ENCODE measurements around the gene GUCA1A.
"Not testable (repeated sequence)": the region's sequence is repeated elsewhere in the genome, so short reads cannot be mapped to it uniquely, and the experiment has no call there.

Gene GUCA1A

DNA sequence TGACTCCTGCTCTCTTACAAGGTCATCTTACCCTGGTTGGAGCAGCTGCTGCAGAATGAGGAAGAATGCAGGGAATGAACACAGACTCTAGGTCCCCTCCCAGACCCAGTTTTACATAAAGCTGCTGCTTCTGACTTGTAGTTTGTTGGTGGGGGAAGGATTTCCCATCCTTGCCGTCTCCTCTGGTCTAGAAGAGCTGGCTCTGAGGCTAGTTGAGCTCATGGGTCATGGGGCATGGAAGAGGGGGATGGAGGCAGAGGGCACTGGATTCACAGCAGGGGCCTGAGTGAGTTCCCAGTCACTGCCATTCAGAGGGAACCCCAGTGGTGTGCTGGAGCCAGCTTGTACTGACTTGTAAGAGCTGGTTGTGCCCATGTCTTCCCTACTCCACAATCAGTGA is 9.2 kb upstream of the GUCA1A start:
- TF ChIP-seq, protein P1, sequence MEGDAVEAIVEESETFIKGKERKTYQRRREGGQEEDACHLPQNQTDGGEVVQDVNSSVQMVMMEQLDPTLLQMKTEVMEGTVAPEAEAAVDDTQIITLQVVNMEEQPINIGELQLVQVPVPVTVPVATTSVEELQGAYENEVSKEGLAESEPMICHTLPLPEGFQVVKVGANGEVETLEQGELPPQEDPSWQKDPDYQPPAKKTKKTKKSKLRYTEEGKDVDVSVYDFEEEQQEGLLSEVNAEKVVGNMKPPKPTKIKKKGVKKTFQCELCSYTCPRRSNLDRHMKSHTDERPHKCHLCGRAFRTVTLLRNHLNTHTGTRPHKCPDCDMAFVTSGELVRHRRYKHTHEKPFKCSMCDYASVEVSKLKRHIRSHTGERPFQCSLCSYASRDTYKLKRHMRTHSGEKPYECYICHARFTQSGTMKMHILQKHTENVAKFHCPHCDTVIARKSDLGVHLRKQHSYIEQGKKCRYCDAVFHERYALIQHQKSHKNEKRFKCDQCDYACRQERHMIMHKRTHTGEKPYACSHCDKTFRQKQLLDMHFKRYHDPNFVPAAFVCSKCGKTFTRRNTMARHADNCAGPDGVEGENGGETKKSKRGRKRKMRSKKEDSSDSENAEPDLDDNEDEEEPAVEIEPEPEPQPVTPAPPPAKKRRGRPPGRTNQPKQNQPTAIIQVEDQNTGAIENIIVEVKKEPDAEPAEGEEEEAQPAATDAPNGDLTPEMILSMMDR (IDR thresholded peaks at IDR 0.05; ENCODE audit: low read depth, low read length, missing control alignments) = no peak
- H3K4me3 ChIP-seq (replicated peaks; ENCODE audit: low read depth, low read length) = no peak overlapping the region
- no peak for DNase-seq (ENCODE audit: extremely low read depth, low read depth)

DNA sequence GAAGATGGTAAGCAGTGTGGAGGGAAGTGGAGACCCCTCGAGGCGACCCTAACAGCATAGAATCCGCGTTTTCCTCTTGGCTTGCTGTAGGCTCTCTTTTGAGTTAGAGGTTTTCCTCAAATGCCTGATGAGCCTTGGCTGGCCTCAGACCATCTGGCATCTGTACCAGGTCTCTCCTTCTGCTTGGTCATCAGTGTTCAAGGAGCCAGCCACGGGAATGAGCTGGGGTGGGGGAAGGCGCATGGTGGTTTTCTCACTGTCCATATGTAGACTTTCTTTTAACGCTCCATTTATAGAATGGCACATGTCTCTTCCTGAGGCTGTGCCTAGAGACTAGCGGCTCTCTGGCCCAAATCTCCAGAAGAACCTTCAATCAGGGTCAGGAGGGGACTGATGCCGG is 8.1 kb upstream of the GUCA1A start:
- TF ChIP-seq, protein P1 (IDR thresholded peaks at IDR 0.05; ENCODE audit: low read depth, low read length, missing control alignments) = no peak
- DNase-seq (ENCODE audit: extremely low read depth, low read depth) = no peak
- H3K4me3 ChIP-seq (replicated peaks; ENCODE audit: low read depth, low read length) = no peak overlapping the region

DNA sequence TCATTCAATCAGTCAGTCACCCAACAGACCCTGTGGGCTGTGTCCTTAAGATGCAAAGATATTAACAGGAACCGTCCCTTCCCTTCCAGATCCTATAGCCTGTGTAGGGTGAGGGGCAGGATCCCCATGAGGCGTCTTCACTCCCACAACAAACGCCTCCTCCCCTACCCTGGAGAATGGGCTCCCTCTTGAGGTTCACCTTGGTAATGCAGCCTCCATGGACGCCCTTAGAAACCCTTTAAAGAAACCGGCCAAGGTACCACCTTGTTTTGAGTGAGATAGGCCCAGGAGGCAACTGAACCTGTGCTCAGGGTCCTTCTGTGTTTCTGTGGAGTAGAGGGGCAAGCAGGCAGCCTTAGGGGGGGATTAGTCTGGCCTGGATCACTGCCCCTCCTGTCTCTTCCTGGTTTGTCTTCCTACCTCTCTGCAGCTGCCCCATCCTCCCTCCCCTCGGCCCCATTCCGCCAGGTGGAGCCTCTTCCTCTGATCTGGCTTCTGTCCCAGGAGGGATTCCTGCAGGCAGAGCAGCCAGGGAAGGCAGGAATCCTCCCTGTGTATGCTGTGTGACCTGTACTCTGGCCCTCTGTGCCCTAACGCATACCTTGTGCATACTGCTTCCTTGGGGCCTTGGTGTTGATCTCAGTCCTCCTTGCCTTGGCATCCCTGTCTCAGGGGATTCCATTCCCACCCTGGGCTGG is 6.6 kb upstream of the GUCA1A start:
- peak; percentile 67 for DNase-seq (ENCODE audit: extremely low read depth, low read depth)
- TF ChIP-seq, protein P1 (IDR thresholded peaks at IDR 0.05; ENCODE audit: low read depth, low read length, missing control alignments) = peak; percentile 97
- no peak overlapping the region for H3K4me3 ChIP-seq (replicated peaks; ENCODE audit: low read depth, low read length)

DNA sequence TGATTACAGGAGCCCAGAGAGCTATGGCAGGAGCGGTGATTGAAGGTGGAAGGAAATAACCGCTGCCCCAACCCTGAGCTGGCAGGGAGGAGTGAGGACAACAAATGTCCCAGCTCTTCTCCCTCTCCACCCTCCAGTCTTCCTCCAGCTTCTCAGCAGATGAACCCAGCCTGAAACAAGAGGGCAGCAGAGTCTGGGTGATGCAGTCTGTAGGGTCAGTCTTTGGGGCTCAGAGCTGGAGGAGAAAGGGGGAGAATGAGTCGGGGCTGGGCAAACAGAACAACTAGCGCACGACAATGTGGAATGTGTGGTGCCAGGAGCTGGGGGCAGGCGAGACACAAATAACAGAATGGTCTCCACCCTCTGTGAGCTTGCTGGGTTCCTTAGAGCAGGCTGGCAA is 4.5 kb upstream of the GUCA1A start:
- no peak overlapping the region for H3K4me3 ChIP-seq (replicated peaks; ENCODE audit: low read depth, low read length)
- DNase-seq (ENCODE audit: extremely low read depth, low read depth) = no peak
- TF ChIP-seq, protein P1 (IDR thresholded peaks at IDR 0.05; ENCODE audit: low read depth, low read length, missing control alignments) = no peak

DNA sequence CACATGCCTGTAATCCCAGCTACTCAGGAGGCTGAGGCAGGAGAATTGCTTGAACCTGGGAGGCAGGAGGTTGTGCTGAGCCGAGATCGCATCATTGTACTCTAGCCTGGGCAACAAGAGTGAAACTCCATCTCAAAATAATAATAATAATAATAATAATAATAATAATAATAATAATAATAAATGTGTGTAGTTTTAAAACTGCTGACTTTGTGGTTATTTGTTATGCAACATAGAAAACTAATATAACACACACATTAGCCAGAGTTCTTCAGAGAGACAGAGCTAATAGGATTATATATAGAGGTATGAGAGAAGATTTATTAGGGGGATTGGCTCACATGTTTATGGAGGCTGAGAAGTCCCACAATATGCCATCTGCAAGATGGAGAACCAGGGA is 3.4 kb upstream of the GUCA1A start:
- not testable (repeated sequence) for H3K4me3 ChIP-seq (replicated peaks; ENCODE audit: low read depth, low read length); DNase-seq (ENCODE audit: extremely low read depth, low read depth)

DNA sequence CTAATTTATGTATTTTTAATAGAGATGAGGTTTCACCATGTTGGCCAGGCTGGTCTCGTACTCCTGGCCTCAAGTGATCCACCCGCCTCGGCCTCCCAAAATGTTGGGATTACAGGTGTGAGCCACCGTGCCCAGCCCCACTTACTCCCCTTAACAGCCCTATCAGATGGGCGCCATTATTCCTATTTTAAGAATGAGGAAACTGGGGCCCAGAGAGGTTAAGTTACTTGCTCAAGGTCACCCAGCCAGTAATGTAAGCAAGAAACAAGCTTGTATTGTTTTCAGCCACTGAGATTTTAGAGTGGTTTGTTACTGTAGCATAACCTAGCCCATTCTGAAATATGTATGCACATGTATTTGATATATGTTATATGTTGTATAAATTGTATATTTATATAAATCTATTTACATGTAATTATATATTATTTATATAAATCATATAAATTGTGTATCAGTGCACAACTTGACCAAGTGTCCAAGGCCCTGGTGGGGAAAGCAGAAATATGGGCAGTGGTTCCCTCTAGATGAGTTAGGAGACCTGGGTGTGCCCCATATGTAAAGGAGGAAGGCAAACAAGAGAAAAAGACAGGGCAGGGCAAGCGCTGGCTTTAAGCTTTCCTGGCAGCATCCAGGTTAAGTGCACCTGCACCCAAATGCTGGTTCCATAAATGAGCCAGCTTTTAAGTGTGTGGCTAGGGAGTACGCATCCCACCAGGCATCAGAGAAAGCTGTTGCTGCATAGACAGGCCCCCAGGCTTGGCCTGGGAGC is 1.2 kb upstream of the GUCA1A start:
- DNase-seq (ENCODE audit: extremely low read depth, low read depth) = no peak
- TF ChIP-seq, protein P1 (IDR thresholded peaks at IDR 0.05; ENCODE audit: low read depth, low read length, missing control alignments) = no peak
- H3K4me3 ChIP-seq (replicated peaks; ENCODE audit: low read depth, low read length) = no peak overlapping the region

DNA sequence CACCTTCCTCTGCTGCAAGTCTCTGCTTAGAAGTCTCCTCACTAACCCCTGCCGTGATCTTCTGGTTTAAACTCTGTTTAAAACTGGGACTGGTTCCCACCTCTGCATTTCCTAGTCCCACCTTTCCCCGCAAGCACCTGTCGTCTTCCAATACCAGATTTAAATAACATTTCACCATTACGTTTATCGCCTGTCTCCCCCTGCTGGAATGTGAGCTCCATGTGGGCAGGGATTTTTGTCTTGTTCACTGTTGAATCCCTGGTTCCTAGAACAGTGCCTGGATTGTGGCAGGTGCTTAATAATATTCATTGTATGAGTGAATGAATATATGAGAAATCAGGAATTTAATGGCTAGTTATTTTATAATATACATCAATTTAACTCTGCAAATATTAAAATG is 2.7 kb downstream of the GUCA1A start:
- no peak overlapping the region for H3K4me3 ChIP-seq (replicated peaks; ENCODE audit: low read depth, low read length)
- TF ChIP-seq, protein P1 (IDR thresholded peaks at IDR 0.05; ENCODE audit: low read depth, low read length, missing control alignments) = peak; percentile 25
- DNase-seq (ENCODE audit: extremely low read depth, low read depth) = no peak

Measured in HFF-Myc (cell line).